Measurements from ENCODE around the gene TEAD1.

TEAD1 gene

GRCh38 chr11:12827929-12828812, 153.9 kb downstream of the TEAD1 start:
- Mint-ChIP-seq H3K4me3 (no peak overlapping the region), H3K36me3 (ENCODE audit: low read depth) (no peaks in the 10 kb centered on the region), H3K9me3 (no peaks in the 10 kb centered on the region), H3K27ac (no peak overlapping the region), H3K4me1 (ENCODE audit: low read depth) (peaks cover 7% of the 10 kb centered on the region), H3K27me3 (peaks cover 83% of the 10 kb centered on the region)

GRCh38 chr11:12829131-12829530, 154.9 kb downstream of the TEAD1 start:
- Mint-ChIP-seq H3K4me3 (no peak overlapping the region), H3K9me3 (no peaks in the 10 kb centered on the region)

GRCh38 chr11:12829540-12830314, 155.5 kb downstream of the TEAD1 start:
- Mint-ChIP-seq H3K27me3 (peaks cover 82% of the 10 kb centered on the region), H3K36me3 (ENCODE audit: low read depth) (no peaks in the 10 kb centered on the region), H3K27ac (no peak overlapping the region), H3K4me1 (ENCODE audit: low read depth) (peaks cover 7% of the 10 kb centered on the region), H3K9me3 (no peaks in the 10 kb centered on the region), H3K4me3 (no peak overlapping the region)

More at GRCh38 chr11:12829131-12829530, 154.9 kb downstream of the TEAD1 start:
- H3K27ac Mint-ChIP-seq: no peak overlapping the region
- peaks cover 7% of the 10 kb centered on the region for H3K4me1 Mint-ChIP-seq (ENCODE audit: low read depth)
- no peaks in the 10 kb centered on the region for H3K36me3 Mint-ChIP-seq (ENCODE audit: low read depth)
- peaks cover 83% of the 10 kb centered on the region for H3K27me3 Mint-ChIP-seq

- Mint-ChIP-seq H3K27ac (no peak overlapping the region), H3K4me1 (ENCODE audit: low read depth) (peaks cover 7% of the 10 kb centered on the region), H3K36me3 (ENCODE audit: low read depth) (no peaks in the 10 kb centered on the region), H3K9me3 (no peaks in the 10 kb centered on the region), H3K27me3 (peaks cover 79% of the 10 kb centered on the region), H3K4me3 (no peak overlapping the region)
Measured at GRCh38 chr11:12831471-12832202, 157.4 kb downstream of the TEAD1 start.

- Mint-ChIP-seq H3K27ac (no peak overlapping the region), H3K4me1 (ENCODE audit: low read depth) (peaks cover 7% of the 10 kb centered on the region), H3K36me3 (ENCODE audit: low read depth) (no peaks in the 10 kb centered on the region), H3K4me3 (no peak overlapping the region), H3K27me3 (peaks cover 70% of the 10 kb centered on the region), H3K9me3 (no peaks in the 10 kb centered on the region)
Measured at GRCh38 chr11:12832480-12833224, 158.4 kb downstream of the TEAD1 start.

GRCh38 chr11:12834166-12834565, 159.9 kb downstream of the TEAD1 start:
- Mint-ChIP-seq H3K4me1 (ENCODE audit: low read depth) (peaks cover 2% of the 10 kb centered on the region), H3K4me3 (no peak overlapping the region), H3K9me3 (no peaks in the 10 kb centered on the region), H3K27ac (no peak overlapping the region), H3K36me3 (ENCODE audit: low read depth) (no peaks in the 10 kb centered on the region), H3K27me3 (peaks cover 55% of the 10 kb centered on the region)

GRCh38 chr11:12834630-12835029, 160.4 kb downstream of the TEAD1 start:
- H3K4me1 Mint-ChIP-seq (ENCODE audit: low read depth): no peaks in the 10 kb centered on the region
- H3K27me3 Mint-ChIP-seq: peaks cover 53% of the 10 kb centered on the region
- H3K4me3 Mint-ChIP-seq: no peak overlapping the region
- H3K27ac Mint-ChIP-seq: no peak overlapping the region
- H3K9me3 Mint-ChIP-seq: no peaks in the 10 kb centered on the region
- no peaks in the 10 kb centered on the region for H3K36me3 Mint-ChIP-seq (ENCODE audit: low read depth)

GRCh38 chr11:12835286-12835685, 161.1 kb downstream of the TEAD1 start:
- no peaks in the 10 kb centered on the region for H3K4me1 Mint-ChIP-seq (ENCODE audit: low read depth)
- no peak overlapping the region for H3K27ac Mint-ChIP-seq
- peaks cover 48% of the 10 kb centered on the region for H3K27me3 Mint-ChIP-seq
- no peaks in the 10 kb centered on the region for H3K9me3 Mint-ChIP-seq
- H3K36me3 Mint-ChIP-seq (ENCODE audit: low read depth): no peaks in the 10 kb centered on the region
- no peak overlapping the region for H3K4me3 Mint-ChIP-seq

GRCh38 chr11:12838463-12839123, 164.4 kb downstream of the TEAD1 start:
- peaks cover 34% of the 10 kb centered on the region for H3K27me3 Mint-ChIP-seq
- no peak overlapping the region for H3K27ac Mint-ChIP-seq
- H3K4me1 Mint-ChIP-seq (ENCODE audit: low read depth): peaks cover 4% of the 10 kb centered on the region
- no peaks in the 10 kb centered on the region for H3K36me3 Mint-ChIP-seq (ENCODE audit: low read depth)
- no peak overlapping the region for H3K4me3 Mint-ChIP-seq
- H3K9me3 Mint-ChIP-seq: no peaks in the 10 kb centered on the region

GRCh38 chr11:12840871-12841660, 166.8 kb downstream of the TEAD1 start:
- Mint-ChIP-seq H3K36me3 (ENCODE audit: low read depth) (no peaks in the 10 kb centered on the region), H3K27me3 (peaks cover 17% of the 10 kb centered on the region), H3K9me3 (no peaks in the 10 kb centered on the region), H3K4me3 (no peak overlapping the region), H3K4me1 (ENCODE audit: low read depth) (peaks cover 4% of the 10 kb centered on the region), H3K27ac (no peak overlapping the region)

- Mint-ChIP-seq H3K27ac (no peak overlapping the region), H3K4me3 (no peak overlapping the region), H3K36me3 (ENCODE audit: low read depth) (no peaks in the 10 kb centered on the region), H3K27me3 (peaks cover 20% of the 10 kb centered on the region), H3K4me1 (ENCODE audit: low read depth) (peaks cover 4% of the 10 kb centered on the region), H3K9me3 (no peaks in the 10 kb centered on the region)
Measured at GRCh38 chr11:12841946-12842630, 167.9 kb downstream of the TEAD1 start.

GRCh38 chr11:12842933-12843636, 168.9 kb downstream of the TEAD1 start:
- Mint-ChIP-seq H3K4me1 (ENCODE audit: low read depth) (peaks cover 4% of the 10 kb centered on the region), H3K27me3 (peaks cover 20% of the 10 kb centered on the region)

More at GRCh38 chr11:12842933-12843636, 168.9 kb downstream of the TEAD1 start:
- Mint-ChIP-seq H3K9me3 (no peaks in the 10 kb centered on the region), H3K4me3 (no peak overlapping the region), H3K36me3 (ENCODE audit: low read depth) (no peaks in the 10 kb centered on the region), H3K27ac (no peak overlapping the region)
